Sigmoid colon (tissue), 7 donors: Measurements from ENCODE around the gene TRAF4. TPM values are rescaled to one million over a fixed set of nuclear protein-coding genes. Genes with fewer than 3 reads are reported as not detected.
"Not testable (repeated sequence)": the region's sequence is repeated elsewhere in the genome, so short reads cannot be mapped to it uniquely, and the experiment has no call there.

Source experiments
- DNase-seq: peaks from one replicate; pipeline ENCODE4 v3.0.0-alpha.2; 2019
- H3K27ac ChIP-seq, 4 donors: fragments of 200-600 bp; sonication (generic); one replicate each; pipeline ENCODE4 v1.5.1; 2016 to 2019; ENCODE audit warnings: mild to moderate bottlenecking in 1 of 4
- H3K27me3 ChIP-seq, 3 donors: fragments of 200-600 bp; sonication (generic); one replicate each; pipeline ENCODE4 v1.5.1; 2019; ENCODE audit warnings: mild to moderate bottlenecking in 1 of 3
- H3K36me3 ChIP-seq, 4 donors: fragments of 200-600 bp; sonication (generic); one replicate each; pipeline ENCODE4 v1.5.1; 2016 to 2019
- H3K4me1 ChIP-seq, 4 donors: fragments of 200-600 bp; sonication (generic); one replicate each; pipeline ENCODE4 v1.5.1; 2017 to 2019
- H3K4me3 ChIP-seq, 4 donors: fragments of 200-600 bp; sonication (generic); one replicate each; pipeline ENCODE4 v1.5.1; 2017 to 2019; ENCODE audit warnings: mild to moderate bottlenecking in 2 of 4, moderate library complexity in 1 of 4
- H3K9me3 ChIP-seq, 4 donors: fragments of 200-600 bp in 3 of 4; sonication (generic) in 3 of 4; one replicate each; pipeline versions ENCODE4 v1.5.1 to v1.6.1; 2013 to 2019
- EP300 ChIP-seq, 4 donors: sonication (generic); formaldehyde crosslinking; IDR thresholded peaks; one replicate each; pipeline ENCODE4 v1.6.1; 2017; ENCODE audit warnings: antibody characterized with exemption in 4 of 4
- POLR2A ChIP-seq, 2 donors: fragments of 450-650 bp; IDR thresholded peaks; one replicate each; pipeline ENCODE4 v1.6.1; 2016; ENCODE audit warnings: antibody characterized with exemption in 2 of 2, mild to moderate bottlenecking in 2 of 2, moderate library complexity in 2 of 2
- POLR2AphosphoS5 ChIP-seq, 4 donors: sonication (generic); formaldehyde crosslinking; IDR thresholded peaks; one replicate each; pipeline ENCODE4 v1.6.1; 2017; ENCODE audit warnings: antibody characterized with exemption in 4 of 4
- WGBS, 2 donors: extraction: QIAGEN DNeasy Blood & Tissue Kit; methylation state at CpG; one replicate each; pipeline ENCODE4 v1.1.7; 2013; 5-methylcytosine and 5-hydroxymethylcytosine counted together
- intact Hi-C: fragments of 100-400 bp; cut with DNase I; formaldehyde crosslinking; loops from one replicate; pipeline ENCODE4 v1.15.1; 2023
- polyA plus RNA-seq, 3 donors: library from polyadenylated mRNA; stranded (reverse); fragments of 200-250 nt; gene quantifications; one replicate each; pipeline ENCODE4 v1.2.3, GENCODE V29; 2013
- total RNA-seq, 4 donors: library from RNA; depleted of rRNA; stranded (reverse); fragments of >200 nt; gene quantifications; one replicate each; pipeline ENCODE4 v1.1.0, GENCODE V29; 2016
- TF ChIP-seq, protein P1 (sequence below), 4 experiments: fragments of 450-650 bp in 3 of 4; fragments of 200-600 bp in 1 of 4; IDR thresholded peaks; one replicate each; pipeline ENCODE4 v1.5.1; 2016 to 2019; ENCODE audit warnings: antibody characterized with exemption in 4 of 4, mild to moderate bottlenecking in 3 of 4, moderate library complexity in 2 of 4
- donor health status: healthy with polysubstance abuse.
- donor health status: Bipolar disorder and iron deficiency.
- donor health status: healthy.

TRAF4 gene
- total and polyA plus RNA-seq, 7 donors, result 3.9 to 94.1 (median 11.6) TPM

DNA sequence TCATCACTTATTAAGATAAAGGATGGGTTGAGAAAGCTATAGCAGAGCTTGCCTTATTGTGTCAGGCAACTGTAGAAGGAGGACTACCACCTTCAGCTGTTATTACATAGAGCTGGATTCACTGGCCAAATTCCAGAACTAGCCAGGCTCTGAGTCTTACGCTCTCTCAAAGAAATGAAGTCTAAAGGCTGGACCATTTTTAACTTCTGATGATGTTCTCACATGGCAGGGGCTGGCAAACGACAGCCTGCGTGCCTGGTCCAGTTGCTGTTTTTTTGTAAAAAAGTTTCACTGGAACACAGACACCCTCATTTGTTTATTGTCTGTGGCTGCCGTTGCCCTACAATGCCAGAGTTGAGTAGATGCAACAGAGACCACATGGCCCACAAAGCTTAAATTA is 21.2 kb downstream of the TRAF4 start:
- DNase-seq, result no peak
- intact Hi-C loops, result loop anchor here (2.0 kb wide), 1 partner anchor 78 kb away; the partner anchor contains the start of gene FAM222B
- Histone ChIP-seq H3K4me1 (peaks cover 0 to 18% (median 6%) of the 10 kb centered on the region in 4 donors), H3K27me3 (no peaks in the 10 kb centered on the region), H3K36me3 (peaks cover 0 to 20% (median 0%) of the 10 kb centered on the region in 4 donors), H3K27ac (no peak overlapping the region), H3K9me3 (no peaks in the 10 kb centered on the region), H3K4me3 (no peak overlapping the region)
- TF ChIP-seq EP300 (IDR thresholded peaks at IDR 0.05) (no peak), POLR2AphosphoS5 (IDR thresholded peaks at IDR 0.05) (no peak)
- TF ChIP-seq, protein P1, sequence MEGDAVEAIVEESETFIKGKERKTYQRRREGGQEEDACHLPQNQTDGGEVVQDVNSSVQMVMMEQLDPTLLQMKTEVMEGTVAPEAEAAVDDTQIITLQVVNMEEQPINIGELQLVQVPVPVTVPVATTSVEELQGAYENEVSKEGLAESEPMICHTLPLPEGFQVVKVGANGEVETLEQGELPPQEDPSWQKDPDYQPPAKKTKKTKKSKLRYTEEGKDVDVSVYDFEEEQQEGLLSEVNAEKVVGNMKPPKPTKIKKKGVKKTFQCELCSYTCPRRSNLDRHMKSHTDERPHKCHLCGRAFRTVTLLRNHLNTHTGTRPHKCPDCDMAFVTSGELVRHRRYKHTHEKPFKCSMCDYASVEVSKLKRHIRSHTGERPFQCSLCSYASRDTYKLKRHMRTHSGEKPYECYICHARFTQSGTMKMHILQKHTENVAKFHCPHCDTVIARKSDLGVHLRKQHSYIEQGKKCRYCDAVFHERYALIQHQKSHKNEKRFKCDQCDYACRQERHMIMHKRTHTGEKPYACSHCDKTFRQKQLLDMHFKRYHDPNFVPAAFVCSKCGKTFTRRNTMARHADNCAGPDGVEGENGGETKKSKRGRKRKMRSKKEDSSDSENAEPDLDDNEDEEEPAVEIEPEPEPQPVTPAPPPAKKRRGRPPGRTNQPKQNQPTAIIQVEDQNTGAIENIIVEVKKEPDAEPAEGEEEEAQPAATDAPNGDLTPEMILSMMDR (IDR thresholded peaks at IDR 0.05), result no peak
- 84% methylated on average over 4 of the region's 4 CpGs for WGBS, 2 donors

DNA sequence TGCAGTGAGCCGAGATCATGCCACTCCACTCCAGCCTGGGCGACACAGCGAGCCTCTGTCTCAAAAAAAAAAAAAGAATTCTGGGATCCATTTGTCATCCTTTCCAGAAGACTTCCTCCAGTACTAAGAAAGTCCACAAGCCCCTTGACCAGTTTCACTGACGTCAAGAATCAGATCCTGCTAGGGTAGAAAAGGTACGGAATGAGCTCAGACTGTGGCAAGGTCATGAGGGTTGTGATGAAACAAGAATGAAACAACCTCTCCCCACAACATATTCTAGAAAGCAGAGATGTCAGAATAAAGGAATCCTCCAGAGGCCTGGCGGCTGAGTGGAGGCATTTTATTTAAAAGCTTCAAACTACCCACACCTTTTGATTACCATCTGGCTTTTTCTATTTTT is 29.9 kb downstream of the TRAF4 start:
- 94 to 95% methylated on average over 6 of the region's 6 CpGs for WGBS, 2 donors
- no peak for DNase-seq
- H3K9me3 ChIP-seq, result no peaks in the 10 kb centered on the region
- H3K36me3 ChIP-seq, result no peaks in the 10 kb centered on the region
- H3K27ac ChIP-seq, result no peak overlapping the region
- H3K4me1 ChIP-seq, result peaks cover 0 to 14% (median 4%) of the 10 kb centered on the region in 4 donors
- intact Hi-C loops, result no loop called here
- TF ChIP-seq POLR2A (IDR thresholded peaks at IDR 0.05) (no peak), EP300 (IDR thresholded peaks at IDR 0.05) (no peak), POLR2AphosphoS5 (IDR thresholded peaks at IDR 0.05) (no peak)
- TF ChIP-seq, protein P1 (IDR thresholded peaks at IDR 0.05), result no peak
- no peaks in the 10 kb centered on the region for H3K27me3 ChIP-seq
- no peak overlapping the region for H3K4me3 ChIP-seq

DNA sequence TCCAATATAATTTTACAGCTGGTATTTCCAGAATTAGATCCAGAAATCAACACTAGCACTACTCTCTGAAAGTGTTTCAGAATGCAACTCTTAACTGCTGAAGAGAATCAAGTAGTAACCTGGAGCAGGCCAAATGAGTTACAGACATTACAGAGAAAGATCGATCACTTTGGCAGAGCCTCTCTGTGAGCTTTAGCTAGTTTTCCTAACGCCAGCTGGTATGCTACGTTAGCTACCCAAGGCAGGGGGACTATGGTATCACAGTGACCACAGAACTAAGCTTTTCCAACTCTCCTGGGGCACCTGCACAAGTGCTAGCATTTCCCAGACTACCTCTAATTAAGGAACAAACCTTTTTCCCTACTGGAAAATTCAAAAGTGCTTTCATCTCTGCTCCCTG is 30.4 kb downstream of the TRAF4 start:
- TF ChIP-seq EP300 (IDR thresholded peaks at IDR 0.05) (no peak), POLR2AphosphoS5 (IDR thresholded peaks at IDR 0.05) (no peak), POLR2A (IDR thresholded peaks at IDR 0.05) (no peak)
- TF ChIP-seq, protein P1 (IDR thresholded peaks at IDR 0.05), result no peak
- H3K4me3 ChIP-seq, result no peak overlapping the region
- H3K9me3 ChIP-seq, result no peaks in the 10 kb centered on the region
- H3K4me1 ChIP-seq, result peaks cover 0 to 14% (median 4%) of the 10 kb centered on the region in 4 donors
- H3K27ac ChIP-seq, result no peak overlapping the region
- no peak for DNase-seq
- no peaks in the 10 kb centered on the region for H3K36me3 ChIP-seq
- H3K27me3 ChIP-seq, result no peaks in the 10 kb centered on the region
- intact Hi-C loops, result no loop called here
- 87% methylated on average over 3 of the region's 3 CpGs for WGBS, 2 donors

DNA sequence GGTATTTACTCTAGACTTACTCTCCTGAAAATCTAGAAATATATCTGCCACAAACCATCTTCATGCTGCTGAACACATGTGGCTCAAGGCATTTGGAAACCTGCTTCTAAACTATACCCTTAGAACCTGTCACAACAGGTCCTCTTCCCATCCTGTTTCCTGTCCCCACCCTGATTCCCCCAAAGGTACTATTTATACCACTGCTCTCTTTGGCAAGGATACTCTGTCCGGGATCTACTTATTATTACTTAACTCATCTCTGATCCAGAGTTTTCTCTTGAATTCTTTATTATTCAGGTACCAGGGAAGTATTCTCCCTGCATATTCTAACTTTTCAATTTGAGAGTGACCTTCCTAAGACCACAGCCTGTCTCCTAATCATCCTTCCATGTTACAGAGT is 33.4 kb downstream of the TRAF4 start:
- no peaks in the 10 kb centered on the region for H3K9me3 ChIP-seq
- H3K36me3 ChIP-seq, result peaks cover 0 to 8% (median 4%) of the 10 kb centered on the region in 4 donors
- H3K4me1 ChIP-seq, result peaks cover 0 to 14% (median 4%) of the 10 kb centered on the region in 4 donors
- WGBS, 2 donors, result 69% methylated on average over 1 of the region's 1 CpG
- intact Hi-C loops, result no loop called here
- DNase-seq, result no peak
- no peak for TF ChIP-seq POLR2AphosphoS5 (IDR thresholded peaks at IDR 0.05)
- no peak for TF ChIP-seq EP300 (IDR thresholded peaks at IDR 0.05)
- TF ChIP-seq, protein P1 (IDR thresholded peaks at IDR 0.05), result no peak
- no peak for TF ChIP-seq POLR2A (IDR thresholded peaks at IDR 0.05)
- H3K27ac ChIP-seq, result peak overlapping the region in 1 of 4 donors; percentile 24
- no peak overlapping the region for H3K4me3 ChIP-seq
- no peaks in the 10 kb centered on the region for H3K27me3 ChIP-seq

DNA sequence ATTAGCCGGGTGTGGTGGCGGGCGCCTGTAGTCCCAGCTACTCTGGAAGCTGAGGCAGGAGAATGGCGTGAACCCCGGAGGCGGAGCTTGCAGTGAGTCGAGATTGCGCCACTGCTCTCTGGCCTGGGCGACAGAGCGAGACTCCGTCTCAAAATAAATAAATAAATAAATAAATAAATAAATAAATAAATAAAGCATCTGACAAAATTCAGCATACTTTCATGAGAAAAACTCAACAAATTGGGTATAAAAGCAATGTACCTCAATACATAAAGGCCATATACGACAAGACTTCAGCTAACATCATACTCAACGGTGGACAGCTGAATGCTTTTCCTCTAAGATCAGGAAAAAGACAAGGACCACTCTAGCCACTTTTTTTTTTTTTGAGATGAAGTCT is 35.8 kb downstream of the TRAF4 start:
- H3K27ac ChIP-seq, H3K9me3 ChIP-seq, H3K4me3 ChIP-seq, H3K36me3 ChIP-seq, intact Hi-C loops, H3K27me3 ChIP-seq, DNase-seq: not testable (repeated sequence)
- peaks cover 0 to 14% (median 4%) of the 10 kb centered on the region in 4 donors for H3K4me1 ChIP-seq
- WGBS, 2 donors, result 97 to 98% methylated on average over 13 of the region's 13 CpGs
